Tibial nerve (tissue), 4 donors: Measurements from ENCODE around the gene OR10H5.

Source experiments
- EP300 ChIP-seq, 2 donors: sonication (generic); formaldehyde crosslinking; IDR thresholded peaks; one replicate each; pipeline ENCODE4 v1.6.1; 2017; ENCODE audit warnings: antibody characterized with exemption in 2 of 2, mild to moderate bottlenecking in 1 of 2
- POLR2A ChIP-seq, 2 donors: fragments of 450-650 bp; IDR thresholded peaks; one replicate each; pipeline ENCODE4 v1.6.1; 2017; ENCODE audit warnings: antibody characterized with exemption in 2 of 2, mild to moderate bottlenecking in 2 of 2, moderate library complexity in 2 of 2
- TF ChIP-seq, protein P1 (sequence below), 5 experiments: fragments of 200-600 bp in 3 of 5; fragments of 450-650 bp in 2 of 5; sonication (generic) in 3 of 5; IDR thresholded peaks; one replicate each; pipeline ENCODE4 v1.5.1; 2016 to 2019; ENCODE audit warnings: antibody characterized with exemption in 5 of 5, mild to moderate bottlenecking in 3 of 5, moderate library complexity in 2 of 5

DNA sequence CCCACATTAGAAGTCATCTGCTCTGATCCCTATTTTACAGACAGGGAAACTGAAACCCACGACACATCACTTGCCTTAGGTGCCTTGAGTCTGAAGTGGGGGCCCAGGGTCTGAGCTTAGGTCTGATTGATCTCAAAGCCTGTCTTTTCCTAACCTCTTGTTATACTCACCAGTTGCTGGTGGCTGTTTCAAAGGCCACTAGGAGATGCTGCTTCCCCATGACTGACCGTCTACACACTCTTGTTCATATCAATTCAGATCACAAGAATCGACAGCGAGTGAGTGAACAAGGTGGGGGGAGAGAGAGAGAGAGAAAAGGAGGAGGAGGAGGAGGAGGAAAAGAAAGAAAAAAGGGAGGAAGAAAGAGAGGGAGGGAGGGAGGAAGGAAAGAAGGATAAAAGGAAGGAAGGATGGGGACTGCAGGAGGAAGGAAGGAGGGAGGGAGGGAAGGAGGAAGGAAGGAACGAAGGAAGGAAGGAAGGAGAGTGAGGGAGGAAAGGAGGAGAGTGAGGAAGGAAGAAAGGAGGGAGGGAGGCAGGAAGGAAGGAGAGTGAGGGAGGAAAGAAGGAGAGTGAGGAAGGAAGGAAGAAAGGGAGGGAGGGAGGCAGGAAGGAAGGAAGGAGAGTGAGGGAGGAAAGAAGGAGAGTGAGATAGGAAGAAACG, 24.7 kb downstream of the OR10H5 start:
- TF ChIP-seq, protein P1, sequence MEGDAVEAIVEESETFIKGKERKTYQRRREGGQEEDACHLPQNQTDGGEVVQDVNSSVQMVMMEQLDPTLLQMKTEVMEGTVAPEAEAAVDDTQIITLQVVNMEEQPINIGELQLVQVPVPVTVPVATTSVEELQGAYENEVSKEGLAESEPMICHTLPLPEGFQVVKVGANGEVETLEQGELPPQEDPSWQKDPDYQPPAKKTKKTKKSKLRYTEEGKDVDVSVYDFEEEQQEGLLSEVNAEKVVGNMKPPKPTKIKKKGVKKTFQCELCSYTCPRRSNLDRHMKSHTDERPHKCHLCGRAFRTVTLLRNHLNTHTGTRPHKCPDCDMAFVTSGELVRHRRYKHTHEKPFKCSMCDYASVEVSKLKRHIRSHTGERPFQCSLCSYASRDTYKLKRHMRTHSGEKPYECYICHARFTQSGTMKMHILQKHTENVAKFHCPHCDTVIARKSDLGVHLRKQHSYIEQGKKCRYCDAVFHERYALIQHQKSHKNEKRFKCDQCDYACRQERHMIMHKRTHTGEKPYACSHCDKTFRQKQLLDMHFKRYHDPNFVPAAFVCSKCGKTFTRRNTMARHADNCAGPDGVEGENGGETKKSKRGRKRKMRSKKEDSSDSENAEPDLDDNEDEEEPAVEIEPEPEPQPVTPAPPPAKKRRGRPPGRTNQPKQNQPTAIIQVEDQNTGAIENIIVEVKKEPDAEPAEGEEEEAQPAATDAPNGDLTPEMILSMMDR (IDR thresholded peaks at IDR 0.05), result peak in 1 of 5 experiments; percentile 16
- no peak for TF ChIP-seq POLR2A (IDR thresholded peaks at IDR 0.05)
- no peak for TF ChIP-seq EP300 (IDR thresholded peaks at IDR 0.05)
